K562 treated with DMSO at 1 percent for 12 hours (cell line): ENCODE results near the gene PPHLN1. TPM values are rescaled to one million over a fixed set of nuclear protein-coding genes. Genes with fewer than 3 reads are reported as not detected.

Experiments used
- total RNA-seq: library from RNA; unstranded; fragments of 300-600 nt; gene quantifications from 2 replicates; pipeline ENCODE4 v1.2.3, GENCODE V29; 2022; ENCODE audit not compliant: insufficient read depth

Gene PPHLN1
- total RNA-seq: 29.6 and 56.2 TPM in 2 replicates

DNA sequence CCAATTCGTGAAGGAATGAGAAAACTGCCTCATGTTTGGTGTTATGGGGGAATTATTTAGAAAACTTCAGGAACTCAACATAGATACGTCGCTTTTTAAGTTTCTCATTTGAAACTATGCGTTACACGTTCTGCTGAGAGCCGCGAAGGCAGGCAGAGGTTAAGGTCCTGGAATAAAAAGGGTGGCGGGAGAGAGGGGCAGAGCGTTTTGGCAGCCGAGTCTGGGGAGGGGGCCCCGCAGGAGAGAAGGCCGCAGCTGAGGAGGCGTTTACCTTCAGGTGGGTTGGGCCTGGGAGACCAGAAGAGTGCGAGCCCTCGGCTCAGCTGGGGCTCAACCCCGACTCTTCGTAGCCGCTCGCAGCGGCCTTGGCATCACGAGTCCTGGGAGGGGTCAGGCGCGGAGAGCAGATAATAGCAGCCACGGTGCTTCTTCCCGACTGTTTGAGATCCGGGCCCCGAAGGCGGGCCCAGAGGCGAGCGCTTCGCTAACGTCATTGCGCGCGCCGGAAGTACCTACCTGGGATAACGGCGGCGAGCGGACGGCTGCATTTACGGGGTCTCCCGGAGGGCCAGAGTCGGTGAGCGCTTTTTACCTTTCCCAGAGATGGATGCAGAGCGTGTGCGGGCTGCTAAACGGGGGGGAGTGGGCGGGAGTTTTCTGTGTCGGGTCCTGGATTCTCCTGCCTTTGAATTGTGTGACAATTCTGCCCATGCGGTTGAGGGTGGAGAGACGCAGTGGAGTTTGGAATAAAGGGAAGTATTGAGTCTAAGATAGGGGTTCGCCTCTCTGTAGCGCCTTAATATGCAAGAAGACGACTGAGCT is at the start of gene PPHLN1, which contains the start of gene ZCRB1:
Gene PPHLN1, plus strand, starts transcription at position 515 of the 822 bp plus-strand sequence. CDS start 9,736 bp downstream, outside the sequence.
Gene ZCRB1, minus strand, starts transcription at position 442 of the 822 bp plus-strand sequence. CDS start 1,992 bp downstream, outside the sequence.

Other genes starting within 250 kb of the PPHLN1 start
- 1.5 and 10.5 TPM in 2 replicates for gene GXYLT1, start 181.3 kb upstream of the PPHLN1 start, total RNA-seq
- gene YAF2, start 87.9 kb upstream of the PPHLN1 start, total RNA-seq: 9.4 and 13.9 TPM in 2 replicates
- 45.0 and 63.6 TPM in 2 replicates for gene ZCRB1, start 73 bp upstream of the PPHLN1 start, total RNA-seq